KMS-11 (cell line): ENCODE data around the gene CHPF.

Experiments used
- H2AFZ ChIP-seq: fragments of 200-600 bp; sonication (generic); 2 replicates; pipeline ENCODE4 v1.6.1; 2016; ENCODE audit warnings: antibody characterized with exemption, mixed run types, low read depth
- H3K27ac ChIP-seq: fragments of 200-600 bp; sonication (generic); 2 replicates; pipeline ENCODE4 v1.6.1; 2016; ENCODE audit warnings: mild to moderate bottlenecking, mixed run types
- H3K27me3 ChIP-seq: fragments of 200-600 bp; sonication (generic); 2 replicates; pipeline ENCODE4 v1.6.1; 2017; ENCODE audit warnings: mild to moderate bottlenecking, low read depth, mixed run types, moderate library complexity; ENCODE audit not compliant: insufficient read depth
- H3K36me3 ChIP-seq: fragments of 200-600 bp; sonication (generic); 2 replicates; pipeline ENCODE4 v1.6.1; 2017; ENCODE audit warnings: mild to moderate bottlenecking, mixed run types; ENCODE audit not compliant: insufficient read depth
- H3K4me1 ChIP-seq: fragments of 200-600 bp; sonication (generic); 2 replicates; pipeline ENCODE4 v1.6.1; 2016; ENCODE audit warnings: mild to moderate bottlenecking, low read depth, mixed run types; ENCODE audit not compliant: poor library complexity, severe bottlenecking
- H3K4me2 ChIP-seq: fragments of 200-600 bp; sonication (generic); 2 replicates; pipeline ENCODE4 v1.7.0; 2016; ENCODE audit warnings: mild to moderate bottlenecking, mixed run types
- H3K4me3 ChIP-seq: fragments of 200-600 bp; sonication (generic); IDR thresholded peaks from 2 replicates; pipeline ENCODE4 v1.6.1; 2017; ENCODE audit warnings: low read depth, low read length, mixed read lengths; ENCODE audit not compliant: insufficient read depth
- H3K79me2 ChIP-seq: fragments of 200-600 bp; sonication (generic); 2 replicates; pipeline ENCODE4 v1.6.1; 2016; ENCODE audit warnings: low read depth, mixed run types; ENCODE audit not compliant: insufficient read depth
- H3K9ac ChIP-seq: fragments of 200-600 bp; sonication (generic); 2 replicates; pipeline ENCODE4 v1.6.1; 2016; ENCODE audit warnings: mild to moderate bottlenecking, mixed run types
- H4K20me1 ChIP-seq: fragments of 200-600 bp; sonication (generic); 2 replicates; pipeline ENCODE4 v1.6.1; 2016; ENCODE audit warnings: mild to moderate bottlenecking, mixed run types; ENCODE audit not compliant: insufficient read depth
- CTCF ChIP-seq: fragments of 200-600 bp; sonication (generic); conservative IDR thresholded peaks from 2 replicates; pipeline ENCODE4 v1.6.1; 2017; ENCODE audit warnings: low read depth, mild to moderate bottlenecking, antibody characterized with exemption, low read length, moderate library complexity, mixed read lengths

Gene CHPF

GRCh38 chr2:219508444-219508734 is 35.2 kb downstream of the CHPF start:
- Histone ChIP-seq H3K9ac (no peak overlapping the region), H3K27ac (no peak overlapping the region), H3K4me3 (no peak overlapping the region), H3K4me1 (peaks cover 5% of the 10 kb centered on the region), H3K4me2 (no peak overlapping the region), H3K36me3 (no peaks in the 10 kb centered on the region), H3K27me3 (peaks cover 35% of the 10 kb centered on the region), H2AFZ (no peak overlapping the region), H3K79me2 (no peaks in the 10 kb centered on the region), H4K20me1 (no peaks in the 10 kb centered on the region)
- no peak for TF ChIP-seq CTCF

- no peak overlapping the region for H3K27ac ChIP-seq
- peaks cover 5% of the 10 kb centered on the region for H3K4me1 ChIP-seq
- peaks cover 30% of the 10 kb centered on the region for H3K27me3 ChIP-seq
- H3K79me2 ChIP-seq = no peaks in the 10 kb centered on the region
- H3K4me2 ChIP-seq = no peak overlapping the region
- no peaks in the 10 kb centered on the region for H3K36me3 ChIP-seq
- H3K4me3 ChIP-seq = no peak overlapping the region
- TF ChIP-seq CTCF = no peak
- H4K20me1 ChIP-seq = no peaks in the 10 kb centered on the region
- no peak overlapping the region for H2AFZ ChIP-seq
- H3K9ac ChIP-seq = no peak overlapping the region
Measured at GRCh38 chr2:219507581-219508443, 35.8 kb downstream of the CHPF start.

- Histone ChIP-seq H3K79me2 (no peaks in the 10 kb centered on the region), H4K20me1 (no peaks in the 10 kb centered on the region), H3K27ac (no peak overlapping the region), H2AFZ (no peak overlapping the region), H3K36me3 (no peaks in the 10 kb centered on the region), H3K9ac (no peak overlapping the region), H3K4me3 (no peak overlapping the region), H3K4me2 (no peak overlapping the region), H3K27me3 (peaks cover 21% of the 10 kb centered on the region), H3K4me1 (peaks cover 5% of the 10 kb centered on the region)
- no peak for TF ChIP-seq CTCF
Measured at GRCh38 chr2:219506802-219507526, 36.6 kb downstream of the CHPF start.

- H4K20me1 ChIP-seq = no peaks in the 10 kb centered on the region
- peaks cover 14% of the 10 kb centered on the region; the same call in 1 of the 2 replicates for H3K27me3 ChIP-seq
- no peak overlapping the region for H3K9ac ChIP-seq
- TF ChIP-seq CTCF = no peak
- no peak overlapping the region for H3K4me3 ChIP-seq
- H3K27ac ChIP-seq = no peak overlapping the region
- no peak overlapping the region for H2AFZ ChIP-seq
- no peaks in the 10 kb centered on the region for H3K36me3 ChIP-seq
- H3K79me2 ChIP-seq = no peaks in the 10 kb centered on the region
- no peak overlapping the region for H3K4me2 ChIP-seq
- peaks cover 5% of the 10 kb centered on the region for H3K4me1 ChIP-seq
Measured at GRCh38 chr2:219506153-219506801, 37.3 kb downstream of the CHPF start.
